Esophagus squamous epithelium (tissue), 4 donors: ENCODE data around the gene ARNT2.

Experiments
- POLR2A ChIP-seq, 4 donors: fragments of 450-650 bp; IDR thresholded peaks; one replicate each; pipeline ENCODE4 v1.6.1; 2017; ENCODE audit warnings: antibody characterized with exemption in 4 of 4, mild to moderate bottlenecking in 4 of 4, moderate library complexity in 3 of 4
- TF ChIP-seq, protein P1 (sequence below), 6 experiments: fragments of 450-650 bp in 4 of 6; fragments of 200-600 bp in 2 of 6; sonication (generic) in 2 of 6; IDR thresholded peaks; one replicate each; pipeline ENCODE4 v1.5.1; 2016 to 2019; ENCODE audit warnings: antibody characterized with exemption in 6 of 6, mild to moderate bottlenecking in 4 of 6, moderate library complexity in 4 of 6

DNA sequence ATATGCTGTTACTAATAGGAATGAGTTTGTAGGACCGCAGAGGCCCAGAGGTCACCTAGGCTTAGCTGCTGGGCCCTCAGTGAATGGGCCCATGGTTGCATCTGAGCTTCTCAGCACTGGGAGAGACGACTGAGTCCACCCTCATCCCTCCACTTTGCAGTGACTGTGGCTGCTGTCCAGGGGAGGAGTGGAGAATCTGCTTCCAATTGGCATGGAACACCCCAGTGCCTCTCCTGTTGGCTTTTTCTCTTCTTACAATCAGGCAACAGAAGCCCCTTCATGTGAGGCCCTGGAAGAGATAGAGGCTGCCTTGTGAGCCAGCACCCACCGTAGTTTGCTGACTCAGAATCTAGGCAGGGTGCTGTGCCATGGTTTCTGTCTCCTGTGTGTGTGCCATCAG, 55.6 kb downstream of the ARNT2 start:
- TF ChIP-seq, protein P1, sequence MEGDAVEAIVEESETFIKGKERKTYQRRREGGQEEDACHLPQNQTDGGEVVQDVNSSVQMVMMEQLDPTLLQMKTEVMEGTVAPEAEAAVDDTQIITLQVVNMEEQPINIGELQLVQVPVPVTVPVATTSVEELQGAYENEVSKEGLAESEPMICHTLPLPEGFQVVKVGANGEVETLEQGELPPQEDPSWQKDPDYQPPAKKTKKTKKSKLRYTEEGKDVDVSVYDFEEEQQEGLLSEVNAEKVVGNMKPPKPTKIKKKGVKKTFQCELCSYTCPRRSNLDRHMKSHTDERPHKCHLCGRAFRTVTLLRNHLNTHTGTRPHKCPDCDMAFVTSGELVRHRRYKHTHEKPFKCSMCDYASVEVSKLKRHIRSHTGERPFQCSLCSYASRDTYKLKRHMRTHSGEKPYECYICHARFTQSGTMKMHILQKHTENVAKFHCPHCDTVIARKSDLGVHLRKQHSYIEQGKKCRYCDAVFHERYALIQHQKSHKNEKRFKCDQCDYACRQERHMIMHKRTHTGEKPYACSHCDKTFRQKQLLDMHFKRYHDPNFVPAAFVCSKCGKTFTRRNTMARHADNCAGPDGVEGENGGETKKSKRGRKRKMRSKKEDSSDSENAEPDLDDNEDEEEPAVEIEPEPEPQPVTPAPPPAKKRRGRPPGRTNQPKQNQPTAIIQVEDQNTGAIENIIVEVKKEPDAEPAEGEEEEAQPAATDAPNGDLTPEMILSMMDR (IDR thresholded peaks at IDR 0.05), result no peak
- TF ChIP-seq POLR2A (IDR thresholded peaks at IDR 0.05), result no peak
